HG03280 (cell line): ENCODE results near the gene DPEP1.
"Not testable (repeated sequence)": the region's sequence is repeated elsewhere in the genome, so short reads cannot be mapped to it uniquely, and the experiment has no call there.

Source experiments
- ATAC-seq: cut with Tn5 transposase; IDR thresholded peaks from one replicate; pipeline ENCODE4 v1.9.1; 2021; ENCODE audit warnings: mild to moderate bottlenecking, moderate library complexity; ENCODE audit not compliant: unreplicated experiment

Gene DPEP1

DNA sequence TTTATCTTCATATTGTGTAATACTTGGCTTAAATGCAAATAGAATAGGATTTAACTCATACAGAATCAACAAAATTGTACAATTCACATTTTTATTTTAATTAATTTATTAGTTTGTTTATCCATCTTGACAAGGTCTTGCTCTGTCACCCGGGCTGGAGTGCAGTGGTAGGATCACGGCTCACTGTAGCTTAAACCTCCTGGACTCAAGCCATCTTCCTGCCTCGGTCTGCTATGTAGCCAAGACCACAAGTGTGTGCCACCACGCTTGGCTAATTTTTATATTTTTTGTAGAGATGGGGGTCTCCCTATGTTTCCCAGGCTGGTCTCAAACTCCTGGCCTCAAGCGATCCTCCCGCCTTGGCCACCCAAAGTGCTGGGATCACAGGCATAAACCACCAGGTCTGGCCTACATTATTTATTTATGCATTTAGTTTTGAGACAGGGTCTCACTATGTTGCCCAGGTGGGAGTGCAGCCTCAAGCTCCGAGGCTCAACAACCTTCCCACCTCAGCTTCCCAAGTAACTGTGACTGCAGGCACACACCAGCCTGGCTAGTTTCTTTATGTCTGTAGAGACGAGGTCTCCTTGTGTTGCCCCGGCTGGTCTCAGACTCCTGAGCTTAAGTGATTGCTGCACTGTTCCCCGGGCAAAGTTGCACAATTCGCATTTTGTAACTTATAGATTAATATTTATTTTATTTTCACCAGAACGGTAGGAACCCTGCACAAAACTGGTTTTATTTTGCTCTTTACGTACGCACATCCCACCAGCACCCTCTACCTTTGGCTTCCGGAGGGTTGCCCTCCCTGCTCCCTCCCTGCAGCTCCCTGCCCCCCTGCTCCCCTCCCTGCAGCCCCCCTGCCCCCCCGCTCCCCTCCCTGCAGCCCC lies 4.9 kb downstream of the DPEP1 start:
- no peak for ATAC-seq

DNA sequence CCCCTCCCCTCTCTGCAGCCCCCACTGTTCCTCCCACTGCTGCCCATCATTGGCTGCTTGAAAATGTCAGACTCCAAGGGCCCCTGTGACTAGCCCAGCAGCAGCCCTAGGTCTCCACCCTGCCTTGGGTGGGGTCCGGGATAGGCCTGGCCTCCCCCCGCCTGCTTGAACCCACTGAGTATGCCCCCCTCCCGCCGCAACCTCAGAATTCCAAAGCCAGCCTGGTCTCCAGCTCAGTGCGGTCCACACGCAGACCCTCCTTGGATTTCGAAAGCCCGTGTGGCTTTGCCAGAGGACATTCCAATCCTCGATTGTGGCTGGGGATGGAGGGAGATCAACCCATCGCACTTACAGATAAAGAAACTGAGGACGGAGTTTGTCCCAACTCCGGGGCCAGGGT lies 6.4 kb downstream of the DPEP1 start:
- no peak for ATAC-seq

DNA sequence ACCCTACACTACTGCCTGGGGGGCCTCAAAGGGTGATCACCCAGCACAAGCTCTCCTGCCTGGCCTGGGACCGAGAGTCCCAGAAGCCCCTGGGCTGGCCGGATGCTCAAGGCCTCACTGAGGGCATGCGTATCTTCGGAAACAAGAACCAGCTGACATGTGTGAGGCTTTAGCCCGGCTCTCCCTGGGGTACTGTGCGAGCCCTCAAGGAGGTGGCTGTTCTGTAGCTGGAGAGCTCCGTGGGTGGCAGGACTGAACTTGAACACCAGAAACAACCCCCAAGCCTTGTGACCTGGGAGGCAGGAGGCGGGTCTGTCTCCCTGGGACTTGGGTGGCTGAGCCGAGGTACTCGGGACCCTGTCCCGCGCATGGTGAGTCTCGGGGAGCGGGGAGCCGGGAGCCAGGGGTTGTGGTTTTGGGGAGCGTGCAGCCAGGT lies 7.0 kb downstream of the DPEP1 start:
- no peak for ATAC-seq

DNA sequence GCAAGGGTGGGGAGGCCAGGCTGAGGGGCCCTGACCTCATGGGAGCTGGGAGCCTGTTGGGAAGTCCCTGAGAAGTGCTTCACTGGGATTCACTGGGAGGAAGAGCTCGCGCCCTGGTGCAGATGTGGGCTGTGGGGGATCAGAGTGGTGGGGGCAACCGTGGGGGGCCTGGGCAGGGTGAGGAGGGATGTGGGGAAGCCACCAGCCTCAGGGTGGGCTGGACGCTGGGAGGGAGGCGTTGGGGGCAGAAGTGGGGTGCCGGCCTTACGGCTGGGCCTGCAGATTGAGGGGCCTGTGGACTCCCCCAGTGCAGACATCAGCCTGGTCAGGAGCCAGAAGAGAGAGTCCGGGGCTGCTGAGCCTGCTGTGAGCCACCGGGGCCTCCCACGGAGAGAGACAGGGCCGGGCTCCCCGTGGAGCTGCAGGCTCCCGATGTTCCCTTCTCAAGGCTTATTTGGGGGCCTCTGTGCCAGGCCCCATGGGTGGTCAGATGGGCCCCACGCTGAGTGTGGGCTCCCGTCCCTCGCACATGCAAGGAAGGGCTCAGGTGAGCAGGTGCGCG lies 7.8 kb downstream of the DPEP1 start:
- ATAC-seq, result no peak

DNA sequence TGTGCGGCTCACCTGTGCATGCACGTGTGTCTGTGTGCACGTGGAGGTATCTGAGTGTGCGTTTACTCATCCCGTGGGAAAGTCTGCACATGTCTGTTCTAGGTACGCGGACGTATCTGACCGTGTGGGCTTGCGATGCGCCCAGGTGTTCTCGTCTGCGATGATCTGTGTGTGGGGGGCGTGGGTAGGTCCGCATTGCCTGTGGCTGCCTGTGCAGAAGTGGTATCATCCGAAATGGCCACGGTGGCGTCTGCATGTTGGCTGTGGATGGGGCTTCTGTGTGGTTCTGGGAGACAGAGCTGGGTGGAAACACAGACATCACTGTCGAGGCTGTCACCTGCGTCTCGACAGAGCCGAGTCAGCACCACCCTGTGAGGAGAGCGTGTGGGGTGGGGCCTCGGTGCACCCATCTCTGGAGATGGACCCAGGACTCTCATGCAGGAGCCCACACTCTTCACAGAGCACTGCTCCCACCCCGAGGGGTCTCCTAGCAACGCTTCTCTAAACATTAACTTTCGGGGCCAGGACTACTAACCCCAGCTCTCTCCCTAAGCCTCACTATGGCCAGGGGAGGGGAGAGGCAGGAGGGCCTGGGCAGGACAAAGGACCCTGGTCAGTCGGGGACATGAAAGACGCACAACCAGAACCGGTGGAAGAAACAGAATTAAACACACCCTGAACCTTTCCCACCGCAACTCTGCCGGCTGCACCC lies 8.4 kb downstream of the DPEP1 start:
- no peak for ATAC-seq

DNA sequence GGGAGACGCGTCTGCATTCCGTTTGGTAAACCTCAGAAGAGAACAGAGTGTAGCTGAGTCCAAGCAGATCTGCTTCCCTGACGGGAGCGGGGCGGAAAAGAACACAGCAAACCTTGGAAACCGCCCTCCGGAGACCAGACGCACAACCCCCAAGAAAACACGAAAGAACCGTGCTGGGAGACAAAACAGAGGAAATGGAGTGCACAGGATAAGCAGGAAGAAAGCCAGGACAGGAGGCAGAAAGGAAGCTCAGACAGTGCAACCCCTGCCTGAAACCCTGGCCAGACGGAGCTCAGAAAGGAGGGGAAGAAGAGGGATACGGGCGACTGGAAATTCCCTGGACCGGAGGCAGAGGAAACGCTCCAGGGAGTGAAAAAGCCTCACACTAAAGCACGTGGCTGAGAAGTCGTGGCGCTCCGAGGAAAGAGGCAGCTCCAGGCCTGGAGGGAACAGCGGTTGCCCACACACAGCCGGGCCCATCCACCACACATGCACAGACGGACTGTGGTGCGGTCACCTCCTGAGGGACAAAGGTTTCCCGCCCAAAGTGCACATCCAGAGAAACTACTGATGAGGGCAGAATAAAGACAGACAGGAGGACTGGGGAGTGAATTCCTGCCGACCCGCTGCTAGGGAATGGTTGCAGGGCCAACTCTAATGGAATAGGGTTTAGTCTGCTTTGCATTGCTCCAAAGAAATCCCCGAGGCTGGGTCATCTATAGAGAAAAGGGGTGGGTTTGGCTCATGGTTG lies 10.2 kb downstream of the DPEP1 start:
- ATAC-seq, result no peak

DNA sequence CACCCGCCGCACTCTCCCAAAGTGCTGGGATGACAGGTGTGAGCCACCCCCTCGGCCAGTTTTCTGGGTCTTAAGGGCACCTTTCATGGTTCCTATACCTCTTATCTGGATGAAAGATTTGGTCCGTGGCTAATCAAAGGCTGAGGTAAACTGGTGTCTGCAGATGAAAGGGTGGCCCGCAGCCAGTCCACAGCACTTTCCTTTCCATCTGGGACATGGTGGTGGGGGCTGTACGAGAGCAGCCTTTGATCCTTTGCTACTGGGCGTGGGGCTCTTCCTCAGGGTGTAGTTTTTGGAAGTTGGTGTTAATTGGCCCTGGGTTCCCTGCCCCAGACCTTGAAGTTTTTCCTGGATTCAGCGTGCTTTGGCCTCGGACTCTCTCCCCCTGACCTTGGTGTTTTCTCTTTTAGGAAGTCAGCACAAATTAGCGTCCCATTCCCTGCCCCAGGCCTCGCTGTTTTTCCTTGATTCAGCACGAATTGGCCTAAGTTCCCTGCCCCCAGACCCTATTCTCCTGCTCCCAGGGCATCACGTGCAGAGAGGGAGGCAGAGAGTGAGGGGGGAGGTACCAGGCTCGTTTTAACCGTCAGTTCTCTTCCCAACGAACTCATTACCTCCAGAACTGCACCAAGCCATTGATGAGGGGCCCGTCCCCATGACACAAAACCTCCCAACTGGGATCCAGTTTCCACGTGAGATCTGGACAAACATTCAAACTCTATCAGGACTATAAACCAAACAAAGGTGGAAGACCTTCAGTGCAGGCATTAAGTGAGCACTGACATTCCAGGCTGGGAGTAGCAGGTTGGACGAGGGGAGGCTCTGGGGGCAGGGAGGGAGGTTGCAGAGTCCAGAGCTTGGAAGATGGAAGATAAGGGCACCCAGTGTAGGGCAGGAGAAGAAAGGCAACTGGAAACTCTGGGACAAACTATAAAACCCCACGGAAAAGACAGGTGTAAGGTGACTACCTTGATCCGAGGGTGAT lies 11.6 kb downstream of the DPEP1 start:
- no peak for ATAC-seq

DNA sequence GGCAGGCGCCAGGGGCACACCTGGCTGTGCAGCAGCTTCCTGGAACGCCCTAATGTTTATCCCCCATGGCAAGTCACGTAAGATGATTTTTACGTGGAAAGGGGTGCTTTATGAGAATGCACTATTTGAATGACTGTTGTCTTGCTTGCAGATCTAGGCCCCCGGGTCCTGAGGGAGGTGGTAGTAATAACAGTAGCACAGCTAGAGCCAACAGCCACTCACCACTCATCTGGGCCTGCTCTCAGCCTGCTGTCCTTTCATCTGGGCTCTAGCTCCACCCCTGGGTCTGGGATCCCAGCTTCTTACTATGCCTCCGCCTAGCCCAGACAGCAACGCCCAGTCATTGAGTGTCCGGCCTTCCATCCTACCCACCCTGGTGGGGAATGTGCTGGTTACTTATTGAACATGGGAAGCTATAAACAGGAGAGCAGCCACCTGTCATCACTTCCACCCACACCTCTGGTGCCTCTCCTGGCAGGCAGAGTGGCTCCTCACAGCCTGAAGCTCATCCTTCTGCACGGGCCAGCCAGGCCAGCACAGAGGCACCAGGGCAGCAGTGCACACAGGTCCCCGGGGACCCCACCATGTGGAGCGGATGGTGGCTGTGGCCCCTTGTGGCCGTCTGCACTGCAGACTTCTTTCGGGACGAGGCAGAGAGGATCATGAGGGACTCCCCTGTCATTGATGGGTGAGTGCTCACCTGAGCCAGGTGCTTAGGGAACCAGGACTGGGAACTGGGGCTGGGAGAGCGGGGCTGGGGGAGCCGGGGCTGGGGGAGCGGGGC lies 16.6 kb downstream of the DPEP1 start:
- no peak for ATAC-seq

DNA sequence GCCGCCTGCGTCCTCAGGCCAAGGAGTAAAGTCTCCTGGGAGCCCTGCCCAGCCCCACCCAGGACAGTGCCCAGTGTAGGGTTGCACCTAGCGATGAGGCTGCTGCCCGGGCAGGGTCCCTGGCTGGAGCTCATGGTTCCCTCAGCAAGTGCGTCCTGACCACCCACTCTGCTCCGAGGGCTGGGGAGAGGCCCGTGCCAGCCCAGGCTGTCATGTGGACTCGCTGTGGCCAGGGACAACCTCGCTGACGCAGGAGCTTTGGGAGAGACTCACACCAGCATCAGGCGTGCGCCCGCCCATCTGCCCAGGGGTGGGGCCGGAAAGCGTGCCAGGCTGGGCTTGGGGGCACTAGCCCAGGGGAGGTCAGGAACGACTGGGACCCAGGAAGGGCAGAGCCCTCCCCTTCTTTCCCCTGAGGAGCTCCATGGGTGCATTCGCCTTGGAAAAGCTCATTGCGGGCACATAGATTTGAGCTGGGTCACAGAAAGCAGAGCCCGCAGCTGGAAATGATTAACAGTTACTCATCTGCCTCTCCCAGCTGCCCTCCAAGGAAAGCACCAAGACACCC lies 19.7 kb downstream of the DPEP1 start:
- ATAC-seq, result no peak

DNA sequence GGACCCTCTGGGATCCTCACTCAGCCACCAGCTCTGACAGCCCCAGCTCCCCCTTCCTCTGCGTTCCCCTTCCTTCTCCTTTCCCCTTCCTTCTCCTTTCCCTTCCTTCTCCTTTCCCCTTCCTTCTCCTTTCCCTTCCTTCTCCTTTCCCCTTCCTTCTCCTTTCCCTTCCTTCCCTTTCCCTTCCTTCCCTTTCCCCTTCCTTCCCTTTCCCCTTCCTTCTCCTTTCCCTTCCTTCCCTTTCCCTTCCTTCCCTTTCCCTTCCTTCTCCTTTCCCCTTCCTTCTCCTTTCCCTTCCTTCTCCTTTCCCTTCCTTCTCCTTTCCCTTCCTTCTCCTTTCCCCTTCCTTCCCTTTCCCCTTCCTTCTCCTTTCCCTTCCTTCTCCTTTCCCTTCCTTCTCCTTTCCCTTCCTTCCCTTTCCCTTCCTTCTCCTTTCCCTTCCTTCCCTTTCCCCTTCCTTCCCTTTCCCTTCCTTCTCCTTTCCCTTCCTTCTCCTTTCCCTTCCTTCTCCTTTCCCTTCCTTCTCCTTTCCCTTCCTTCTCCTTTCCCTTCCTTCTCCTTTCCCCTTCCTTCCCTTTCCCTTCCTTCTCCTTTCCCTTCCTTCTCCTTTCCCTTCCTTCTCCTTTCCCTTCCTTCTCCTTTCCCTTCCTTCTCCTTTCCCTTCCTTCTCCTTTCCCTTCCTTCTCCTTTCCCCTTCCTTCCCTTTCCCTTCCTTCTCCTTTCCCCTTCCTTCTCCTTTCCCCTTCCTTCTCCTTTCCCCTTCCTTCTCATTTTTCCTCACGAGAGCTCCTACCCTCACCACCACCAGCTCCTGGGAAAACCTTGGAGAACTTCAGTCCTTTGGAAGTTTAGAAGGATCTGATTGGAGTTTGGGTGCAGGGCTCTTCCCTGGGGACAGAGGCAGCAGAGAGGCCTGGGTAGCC lies 21.3 kb downstream of the DPEP1 start:
- ATAC-seq, result not testable (repeated sequence)

DNA sequence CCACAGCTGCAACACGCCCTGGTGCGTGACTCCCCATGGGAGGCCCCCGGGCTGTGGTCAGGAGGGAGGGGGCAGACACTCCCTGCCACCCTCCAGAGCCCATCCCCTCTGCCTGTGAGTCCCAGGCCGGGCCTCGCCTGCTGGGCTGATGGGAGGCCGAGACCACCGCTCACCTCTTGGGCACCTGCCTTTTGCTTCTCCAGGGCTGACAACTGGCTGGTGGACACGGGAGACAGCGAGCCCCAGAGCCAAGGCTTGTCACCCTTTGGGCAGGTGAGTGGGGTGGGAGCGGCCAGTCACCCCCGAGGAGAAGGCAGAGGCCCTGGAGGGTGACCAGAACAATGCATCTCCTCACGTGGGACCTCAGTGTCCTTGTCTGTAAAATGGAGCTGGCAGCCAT lies 23.2 kb downstream of the DPEP1 start:
- no peak for ATAC-seq

DNA sequence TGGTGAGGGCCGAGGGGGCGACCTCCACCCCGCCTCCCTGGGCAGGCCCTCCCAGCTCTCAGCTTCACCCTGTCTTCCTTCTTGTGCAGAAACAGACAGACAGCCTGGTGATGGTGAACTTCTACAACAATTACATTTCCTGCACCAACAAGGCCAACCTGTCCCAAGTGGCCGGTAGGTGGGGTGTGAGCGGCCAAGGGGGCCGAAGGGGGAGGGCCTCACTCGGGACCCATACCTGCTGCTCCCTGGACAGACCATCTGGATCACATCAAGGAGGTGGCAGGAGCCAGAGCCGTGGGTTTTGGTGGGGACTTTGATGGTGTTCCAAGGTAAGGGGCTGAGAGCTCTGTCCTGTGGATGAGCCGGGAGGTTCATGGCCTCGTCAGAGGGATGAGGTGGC lies 23.9 kb downstream of the DPEP1 start:
- no peak for ATAC-seq

DNA sequence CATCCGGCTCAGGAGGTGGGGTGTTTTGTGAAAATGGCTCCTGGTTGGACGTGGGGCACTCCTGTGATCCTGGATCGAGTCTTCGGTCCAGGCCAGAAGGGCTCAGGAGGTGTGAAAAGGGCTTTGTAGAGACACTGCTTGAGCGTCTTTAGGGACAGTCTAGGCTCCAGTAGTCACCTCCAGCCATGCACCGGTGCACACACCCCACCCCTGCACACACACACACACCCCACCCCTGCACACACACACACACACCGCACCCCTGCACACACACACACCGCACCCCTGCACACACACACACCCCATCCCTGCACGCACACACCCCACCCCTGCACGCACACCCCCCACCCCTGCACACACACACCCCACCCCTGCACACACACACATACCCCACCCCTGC lies 25.0 kb downstream of the DPEP1 start:
- no peak for ATAC-seq

DNA sequence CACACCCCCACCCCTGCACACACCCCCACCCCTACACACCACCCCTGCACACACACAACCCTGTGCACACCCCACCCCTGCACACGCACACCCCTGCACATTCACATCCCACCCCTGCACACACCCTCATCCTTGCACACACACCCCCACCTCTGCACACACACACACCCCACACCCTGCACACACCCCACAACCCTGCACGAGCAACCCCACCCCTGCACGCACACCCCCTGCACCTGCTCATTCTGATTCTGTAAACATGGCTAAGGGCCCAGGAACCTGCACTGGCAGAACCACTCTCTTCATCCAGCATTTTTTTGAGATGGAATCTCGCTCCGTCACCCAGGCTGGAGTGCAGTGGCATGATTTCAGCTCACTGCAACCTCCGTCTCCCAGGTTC lies 25.9 kb downstream of the DPEP1 start:
- no peak for ATAC-seq

DNA sequence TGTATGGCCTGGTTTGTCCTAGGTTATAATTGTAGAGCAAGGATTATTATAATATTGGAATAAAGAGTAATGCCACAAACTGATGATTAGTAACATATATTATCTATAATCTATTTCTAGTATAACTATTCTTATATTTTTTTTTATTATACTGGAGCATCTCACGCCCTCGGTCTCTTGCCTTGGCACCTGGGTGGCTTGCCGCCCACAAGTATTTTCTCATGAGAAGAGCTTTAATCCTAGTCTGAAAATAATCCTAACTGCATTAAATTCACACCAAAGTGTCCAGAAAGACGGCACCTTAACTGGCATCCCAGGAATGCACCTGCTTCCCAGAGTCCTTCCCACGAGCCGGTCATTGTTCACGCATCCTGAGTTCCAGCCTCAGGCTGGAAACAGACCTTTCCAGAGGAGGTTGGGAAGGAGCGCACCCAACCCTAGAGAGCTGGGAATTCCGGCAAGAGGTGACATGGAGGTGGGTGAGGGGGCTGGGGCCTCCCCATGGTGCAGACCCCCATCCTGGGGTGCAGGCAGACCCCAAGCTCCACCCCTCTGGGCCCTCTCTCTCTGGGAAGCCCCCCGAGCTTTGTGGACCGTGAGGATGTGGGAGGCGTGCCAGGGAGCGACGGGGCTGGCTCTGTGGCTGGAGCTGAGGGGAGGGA lies 28.1 kb downstream of the DPEP1 start:
- ATAC-seq, result no peak

DNA sequence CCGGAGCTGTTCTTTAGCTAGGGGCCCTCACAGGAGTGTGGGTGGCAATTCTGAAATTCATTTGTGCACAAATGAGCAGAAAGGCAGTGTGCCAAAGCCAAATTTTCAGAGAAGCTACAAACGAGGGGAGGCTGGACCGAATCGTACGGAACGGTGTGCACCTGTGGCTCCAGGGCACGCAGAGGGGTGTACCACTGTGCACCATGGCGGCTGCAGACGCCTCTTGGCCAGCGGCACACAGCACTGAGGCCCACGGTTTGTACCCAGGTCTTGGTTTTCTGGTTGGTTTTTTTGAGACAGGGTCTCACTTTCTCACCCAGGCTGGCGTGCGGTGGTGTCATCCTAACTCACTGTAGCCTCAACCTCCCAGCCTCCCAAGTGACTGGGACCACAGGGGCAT lies 29.1 kb downstream of the DPEP1 start:
- no peak for ATAC-seq

DNA sequence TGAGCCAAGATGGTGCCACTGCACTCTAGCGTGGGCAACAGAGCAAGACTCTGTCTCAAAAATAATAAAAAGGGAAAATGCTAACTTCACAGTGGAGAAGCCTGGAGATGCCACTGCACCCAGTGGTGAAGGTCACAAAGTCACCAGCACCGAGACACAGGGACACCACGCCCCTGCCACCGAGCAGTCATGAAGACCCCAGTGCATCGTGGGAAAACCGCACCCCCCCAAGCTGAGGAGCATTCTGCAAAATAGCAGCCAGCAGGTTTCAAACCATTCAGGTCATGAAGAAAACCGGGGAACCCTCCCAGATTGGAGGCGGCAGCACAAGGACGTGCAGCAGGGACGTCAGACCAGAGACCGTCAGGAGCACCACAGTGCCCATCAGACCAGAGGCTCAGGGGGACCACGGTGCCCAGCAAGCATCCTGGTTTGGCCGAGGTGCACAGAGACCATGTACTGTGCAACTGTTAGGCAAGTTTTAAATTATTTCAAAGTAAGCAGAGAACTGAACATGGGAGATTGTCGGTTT lies 30.4 kb downstream of the DPEP1 start:
- ATAC-seq, result no peak
